ENCODE results near the gene P2RX4.

DNA sequence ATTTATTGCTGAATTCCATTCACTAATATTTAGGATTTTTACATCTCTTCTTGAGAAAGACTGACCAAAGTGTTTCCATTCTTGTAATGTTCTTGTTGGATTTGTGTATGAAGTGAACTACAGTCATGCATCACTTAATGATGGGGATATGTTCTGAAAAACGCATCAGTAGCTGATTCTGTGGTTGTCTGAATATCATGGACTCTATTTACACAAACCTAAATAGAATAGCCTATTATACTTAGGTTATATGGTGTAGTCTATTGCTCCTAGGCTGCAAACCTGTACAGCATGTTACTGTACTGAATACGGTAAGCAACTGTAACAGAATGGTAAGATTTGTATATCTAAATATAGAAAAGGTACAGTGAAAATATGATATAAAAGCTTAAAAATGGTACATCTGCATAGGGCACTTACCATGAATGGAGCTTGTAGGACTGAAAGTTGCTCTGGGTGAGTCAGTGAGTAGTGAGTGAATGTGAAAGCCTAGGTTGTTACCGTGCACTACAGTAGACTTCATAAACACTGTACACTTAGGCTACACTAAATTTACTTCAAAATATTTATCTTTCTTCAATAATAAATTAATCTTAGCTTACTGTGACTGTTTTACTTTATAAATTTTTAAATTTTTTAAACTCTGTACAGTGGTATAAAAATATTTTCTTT is 27.6 kb upstream of the P2RX4 start:
- no peak for TF ChIP-seq POLR2A (IDR thresholded peaks at IDR 0.05; ENCODE audit: low read depth, low read length)
- TF ChIP-seq TAF1 (IDR thresholded peaks at IDR 0.05; ENCODE audit: borderline replicate concordance, low read depth, low read length), result no peak
- no peak for TF ChIP-seq POLR2AphosphoS5 (IDR thresholded peaks at IDR 0.05; ENCODE audit: low read depth, low read length)
